Subcutaneous preadipocyte (primary cell): Measurements from ENCODE around the gene NUDT6. TPM values are rescaled to one million over a fixed set of nuclear protein-coding genes. Genes with fewer than 3 reads are reported as not detected.

Experiments
- total RNA-seq: library from RNA; depleted of rRNA; stranded (reverse); fragments of >200 nt; gene quantifications from 2 replicates; pipeline ENCODE4 v1.2.3, GENCODE V29; 2012

Gene NUDT6, protein sequence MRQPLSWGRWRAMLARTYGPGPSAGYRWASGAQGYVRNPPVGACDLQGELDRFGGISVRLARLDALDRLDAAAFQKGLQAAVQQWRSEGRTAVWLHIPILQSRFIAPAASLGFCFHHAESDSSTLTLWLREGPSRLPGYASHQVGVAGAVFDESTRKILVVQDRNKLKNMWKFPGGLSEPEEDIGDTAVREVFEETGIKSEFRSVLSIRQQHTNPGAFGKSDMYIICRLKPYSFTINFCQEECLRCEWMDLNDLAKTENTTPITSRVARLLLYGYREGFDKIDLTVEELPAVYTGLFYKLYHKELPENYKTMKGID
- total RNA-seq = 8.4 and 11.8 TPM in 2 replicates

DNA sequence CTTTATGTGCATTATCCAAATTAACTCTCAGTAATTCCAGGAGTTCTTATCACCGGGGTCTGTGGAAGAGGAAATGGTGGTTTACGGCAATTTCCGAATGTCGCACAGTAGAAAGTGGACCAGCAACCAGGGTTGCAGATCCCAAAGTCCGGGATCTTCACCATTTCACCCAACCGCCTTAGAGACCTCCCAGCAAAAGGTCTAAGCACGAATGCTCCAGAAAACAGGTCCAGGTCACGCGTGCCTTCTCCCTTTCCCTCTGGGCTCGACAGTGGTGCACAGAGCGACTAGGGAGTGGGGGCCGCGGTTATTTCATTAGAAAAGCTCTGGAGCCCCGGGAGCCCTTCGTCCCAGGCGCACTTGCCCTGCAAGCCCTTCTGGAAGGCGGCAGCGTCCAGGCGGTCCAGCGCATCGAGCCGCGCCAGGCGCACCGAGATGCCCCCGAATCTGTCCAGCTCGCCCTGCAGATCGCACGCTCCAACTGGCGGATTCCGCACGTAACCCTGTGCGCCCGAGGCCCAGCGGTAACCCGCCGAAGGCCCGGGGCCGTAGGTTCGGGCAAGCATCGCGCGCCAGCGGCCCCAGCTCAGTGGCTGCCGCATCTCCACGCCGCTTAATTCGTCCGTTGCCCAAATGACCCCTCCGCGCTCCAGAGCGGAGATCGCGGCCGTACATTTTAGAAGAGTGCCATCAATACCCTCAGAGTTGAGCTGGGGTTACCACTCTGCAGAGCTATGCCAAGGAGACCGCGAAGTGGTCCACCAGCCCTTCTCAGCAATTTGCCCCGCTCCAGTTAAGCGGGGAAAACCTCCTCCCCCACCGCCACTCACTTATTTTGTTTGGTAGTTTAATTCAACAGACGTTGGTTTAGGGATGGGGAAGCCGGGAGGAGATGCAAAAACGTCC is at the start of gene NUDT6:
TSS of gene NUDT6 (minus strand) at position 627 of the 906 bp plus-strand sequence. CDS start at position 602, 25 bp downstream.

Other genes starting within 250 kb of the NUDT6 start
- gene BBS12, start 189.9 kb downstream of the NUDT6 start, total RNA-seq = 4.3 and 6.2 TPM in 2 replicates
- 12.1 and 17.8 TPM in 2 replicates for gene FGF2, start 95.8 kb downstream of the NUDT6 start, total RNA-seq